ENCODE measurements around the gene FAM124A. TPM values are rescaled to one million over a fixed set of nuclear protein-coding genes. Genes with fewer than 3 reads are reported as not detected.

The FAM124A gene
- total RNA-seq, 2 experiments from 2014 or later = not detected

GRCh38 chr13:51324714-51325420 lies 102.7 kb downstream of the FAM124A start:
- H3K9me3 Mint-ChIP-seq = no peaks in the 10 kb centered on the region
- intact Hi-C loops (cut with micrococcal nuclease) = no loop called here
- no peaks in the 10 kb centered on the region for H3K27me3 Mint-ChIP-seq (ENCODE audit: low read depth)
- H3K4me3 Mint-ChIP-seq = no peak overlapping the region
- CTCF ChIA-PET = interaction anchor here (1.2 kb wide), 1 partner anchor 37 kb away, joined by 3 read pairs; no protein-coding TSS in a partner anchor
- DNase-seq = no peak
- no peak overlapping the region for H3K27ac Mint-ChIP-seq
- H3K4me1 Mint-ChIP-seq (ENCODE audit: low read depth) = no peaks in the 10 kb centered on the region
- H3K36me3 Mint-ChIP-seq (ENCODE audit: low read depth) = no peaks in the 10 kb centered on the region

DNA sequence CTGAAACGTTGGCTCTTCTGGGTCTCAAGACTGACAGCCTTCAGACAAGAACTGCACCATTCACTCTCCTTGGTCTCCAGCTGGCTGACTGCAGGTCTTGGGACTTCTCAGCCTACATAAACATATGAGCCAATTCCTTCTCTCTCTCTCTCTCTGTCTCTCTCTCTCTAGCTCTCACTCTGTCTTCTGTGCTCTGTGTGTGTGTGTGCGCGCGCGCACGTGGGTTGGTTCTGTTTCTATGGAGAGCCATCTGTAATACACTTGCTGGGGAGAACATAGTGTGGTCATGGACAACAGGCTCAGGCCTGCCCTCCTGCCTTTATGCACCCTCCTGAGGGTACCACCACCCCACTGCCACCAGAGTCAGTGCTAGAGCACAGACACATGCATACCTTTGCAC lies 103.6 kb downstream of the FAM124A start:
- intact Hi-C loops (cut with micrococcal nuclease) = no loop called here
- no peaks in the 10 kb centered on the region for H3K27me3 Mint-ChIP-seq (ENCODE audit: low read depth)
- H3K36me3 Mint-ChIP-seq (ENCODE audit: low read depth) = no peaks in the 10 kb centered on the region
- CTCF ChIA-PET = interaction anchor here (1.2 kb wide), 1 partner anchor 38 kb away, joined by 3 read pairs; no protein-coding TSS in a partner anchor
- H3K4me1 Mint-ChIP-seq (ENCODE audit: low read depth) = peaks cover 4% of the 10 kb centered on the region
- no peaks in the 10 kb centered on the region for H3K9me3 Mint-ChIP-seq
- H3K4me3 Mint-ChIP-seq = no peak overlapping the region
- DNase-seq = no peak
- H3K27ac Mint-ChIP-seq = no peak overlapping the region

DNA sequence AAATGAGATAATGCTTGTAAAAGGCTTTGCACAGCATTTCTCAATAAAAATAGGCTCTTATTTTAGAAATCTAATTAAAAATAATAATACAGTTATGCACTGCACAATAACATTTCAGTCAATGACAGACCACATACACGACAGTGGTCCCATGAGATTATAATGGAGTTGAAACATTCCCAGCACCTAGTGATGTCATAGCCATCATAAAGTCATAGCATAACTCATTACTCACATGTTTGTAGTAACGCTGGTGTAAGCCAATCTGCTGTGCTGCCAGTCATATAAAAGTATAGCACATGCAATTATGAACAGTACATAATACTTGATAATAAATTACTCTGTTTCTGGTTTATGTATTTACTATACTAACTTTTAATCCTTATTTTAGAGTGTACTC lies 104.6 kb downstream of the FAM124A start:
- CTCF ChIA-PET = interaction anchor here (0.7 to 1.7 kb wide), 2 partner anchors 40 to 1823 kb away, joined by 3 to 5 read pairs; no protein-coding TSS in a partner anchor
- H3K36me3 Mint-ChIP-seq (ENCODE audit: low read depth) = no peaks in the 10 kb centered on the region
- no peak for DNase-seq
- H3K27me3 Mint-ChIP-seq (ENCODE audit: low read depth) = no peaks in the 10 kb centered on the region
- intact Hi-C loops (cut with micrococcal nuclease) = no loop called here
- no peak overlapping the region for H3K4me3 Mint-ChIP-seq
- H3K27ac Mint-ChIP-seq = no peak overlapping the region
- H3K9me3 Mint-ChIP-seq = no peaks in the 10 kb centered on the region
- H3K4me1 Mint-ChIP-seq (ENCODE audit: low read depth) = peaks cover 13% of the 10 kb centered on the region

DNA sequence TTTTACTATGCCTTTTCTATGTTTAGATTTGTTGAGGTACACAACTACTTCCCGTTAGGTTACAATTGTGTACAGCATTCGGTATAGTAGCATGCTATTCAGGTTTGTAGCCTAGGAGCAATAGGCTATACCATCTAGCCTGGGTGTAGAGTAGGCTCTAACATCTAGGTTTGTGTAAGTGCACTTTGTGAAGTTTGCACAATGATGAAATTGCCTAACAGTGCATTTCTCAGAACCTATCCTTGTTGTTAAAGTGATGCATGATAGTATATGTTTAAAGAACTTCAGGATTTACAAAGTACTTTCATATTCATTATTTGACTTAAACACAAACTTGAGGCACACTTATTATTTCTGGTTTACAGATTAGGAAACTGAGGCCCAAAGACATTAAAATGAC lies 105.8 kb downstream of the FAM124A start:
- H3K4me1 Mint-ChIP-seq (ENCODE audit: low read depth) = peaks cover 15% of the 10 kb centered on the region
- H3K4me3 Mint-ChIP-seq = no peak overlapping the region
- no peak overlapping the region for H3K27ac Mint-ChIP-seq
- H3K9me3 Mint-ChIP-seq = no peaks in the 10 kb centered on the region
- no peaks in the 10 kb centered on the region for H3K27me3 Mint-ChIP-seq (ENCODE audit: low read depth)
- CTCF ChIA-PET = interaction anchor here (1.7 kb wide), 1 partner anchor 42 kb away, joined by 5 read pairs; no protein-coding TSS in a partner anchor
- intact Hi-C loops (cut with micrococcal nuclease) = no loop called here
- DNase-seq = no peak
- H3K36me3 Mint-ChIP-seq (ENCODE audit: low read depth) = no peaks in the 10 kb centered on the region

DNA sequence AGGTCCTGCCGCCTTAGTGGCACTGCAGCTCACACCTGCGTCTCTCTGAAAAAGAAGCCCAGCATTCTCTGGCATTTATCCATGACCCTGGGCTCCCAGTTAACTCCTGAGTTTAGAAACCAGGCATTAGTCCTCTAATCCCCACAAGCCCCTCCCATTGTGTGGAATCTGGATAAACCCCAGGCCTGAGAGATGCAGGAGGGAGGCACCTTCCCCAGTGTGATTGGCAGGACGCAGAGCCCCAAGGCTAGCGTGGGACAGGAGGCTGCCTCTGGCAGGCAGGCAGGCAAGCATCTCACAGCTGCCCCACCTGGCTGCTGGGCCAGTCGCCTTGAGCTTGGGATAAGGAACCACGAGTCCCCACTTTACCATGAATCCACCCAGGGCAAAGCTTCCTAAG lies 106.3 kb downstream of the FAM124A start:
- intact Hi-C loops (cut with micrococcal nuclease) = no loop called here
- Mint-ChIP-seq H3K4me3 (no peak overlapping the region), H3K36me3 (ENCODE audit: low read depth) (no peaks in the 10 kb centered on the region), H3K27me3 (ENCODE audit: low read depth) (no peaks in the 10 kb centered on the region), H3K4me1 (ENCODE audit: low read depth) (peaks cover 16% of the 10 kb centered on the region), H3K9me3 (no peaks in the 10 kb centered on the region), H3K27ac (no peak overlapping the region)
- DNase-seq = no peak
- CTCF ChIA-PET = interaction anchor here (0.6 kb wide), 1 partner anchor 1606 kb away, joined by 3 read pairs; no protein-coding TSS in a partner anchor

- Mint-ChIP-seq H3K4me3 (no peak overlapping the region), H3K4me1 (ENCODE audit: low read depth) (peaks cover 16% of the 10 kb centered on the region), H3K27me3 (ENCODE audit: low read depth) (no peaks in the 10 kb centered on the region), H3K27ac (no peak overlapping the region), H3K36me3 (ENCODE audit: low read depth) (no peaks in the 10 kb centered on the region), H3K9me3 (no peaks in the 10 kb centered on the region)
- intact Hi-C loops (cut with micrococcal nuclease) = no loop called here
- no peak for DNase-seq
- CTCF ChIA-PET = interaction anchor here (0.9 to 1.2 kb wide), 2 partner anchors 43 to 168 kb away, joined by 3 to 5 read pairs; no protein-coding TSS in a partner anchor
Measured at GRCh38 chr13:51329606-51330005, 107.4 kb downstream of the FAM124A start.

- H3K36me3 Mint-ChIP-seq (ENCODE audit: low read depth) = no peaks in the 10 kb centered on the region
- no peaks in the 10 kb centered on the region for H3K27me3 Mint-ChIP-seq (ENCODE audit: low read depth)
- no peak overlapping the region for H3K27ac Mint-ChIP-seq
- peak; percentile 7 for DNase-seq
- H3K4me1 Mint-ChIP-seq (ENCODE audit: low read depth) = peaks cover 16% of the 10 kb centered on the region
- intact Hi-C loops (cut with micrococcal nuclease) = no loop called here
- H3K9me3 Mint-ChIP-seq = no peaks in the 10 kb centered on the region
- CTCF ChIA-PET = interaction anchor here (0.7 kb wide), 1 partner anchor 21 kb away, joined by 3 read pairs; no protein-coding TSS in a partner anchor
- no peak overlapping the region for H3K4me3 Mint-ChIP-seq
Measured at GRCh38 chr13:51330791-51331190, 108.6 kb downstream of the FAM124A start.

- intact Hi-C loops (cut with micrococcal nuclease) = no loop called here
- H3K27ac Mint-ChIP-seq = no peak overlapping the region
Measured at GRCh38 chr13:51331354-51331861, 109.2 kb downstream of the FAM124A start.

DNA sequence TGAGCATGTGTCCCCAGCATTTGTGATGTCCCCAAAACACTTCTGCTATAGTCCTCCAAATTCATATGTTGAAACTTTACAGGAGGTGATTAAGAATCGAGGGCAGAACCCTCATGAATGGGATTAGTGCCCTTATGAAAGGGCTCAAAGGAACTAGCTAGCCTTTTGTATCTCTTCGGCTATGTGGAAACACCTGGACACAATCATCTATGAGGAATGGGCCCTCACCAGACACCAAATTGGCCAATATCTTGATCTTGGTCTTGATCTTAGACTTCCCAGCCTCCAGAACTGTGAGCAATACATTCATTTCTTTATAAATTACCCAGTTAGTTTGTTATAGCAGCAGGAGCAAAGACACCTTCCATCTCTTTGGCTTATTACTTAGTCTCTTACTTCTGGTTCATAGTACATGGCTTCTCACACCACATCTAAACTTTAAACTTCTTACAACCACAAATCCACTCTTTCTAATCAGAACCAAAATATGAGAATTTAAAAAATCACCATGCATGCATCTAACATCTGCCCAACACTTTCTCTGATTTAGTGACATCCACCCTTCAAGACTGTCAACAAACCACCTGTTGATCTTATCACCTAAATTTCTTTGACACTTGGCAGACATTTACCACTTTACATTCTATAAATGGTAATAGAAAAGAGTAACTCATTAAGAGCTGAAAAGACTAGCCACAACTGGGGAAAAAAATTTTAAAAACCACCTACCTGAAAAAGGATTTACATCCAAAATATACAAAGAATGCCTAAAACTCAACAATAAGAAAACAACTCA lies 110.6 kb downstream of the FAM124A start:
- intact Hi-C loops (cut with micrococcal nuclease) = no loop called here
- H3K9me3 Mint-ChIP-seq = no peaks in the 10 kb centered on the region
- no peaks in the 10 kb centered on the region for H3K36me3 Mint-ChIP-seq (ENCODE audit: low read depth)
- no peaks in the 10 kb centered on the region for H3K27me3 Mint-ChIP-seq (ENCODE audit: low read depth)
- H3K27ac Mint-ChIP-seq = no peak overlapping the region
- no peak overlapping the region for H3K4me3 Mint-ChIP-seq
- CTCF ChIA-PET = no interaction called here
- DNase-seq = no peak
- peaks cover 16% of the 10 kb centered on the region for H3K4me1 Mint-ChIP-seq (ENCODE audit: low read depth)

More at GRCh38 chr13:51331354-51331861, 109.2 kb downstream of the FAM124A start:
- Mint-ChIP-seq H3K4me3 (no peak overlapping the region), H3K36me3 (ENCODE audit: low read depth) (no peaks in the 10 kb centered on the region), H3K9me3 (no peaks in the 10 kb centered on the region), H3K27me3 (ENCODE audit: low read depth) (no peaks in the 10 kb centered on the region), H3K4me1 (ENCODE audit: low read depth) (peaks cover 16% of the 10 kb centered on the region)
- DNase-seq = no peak
- CTCF ChIA-PET = no interaction called here

DNA sequence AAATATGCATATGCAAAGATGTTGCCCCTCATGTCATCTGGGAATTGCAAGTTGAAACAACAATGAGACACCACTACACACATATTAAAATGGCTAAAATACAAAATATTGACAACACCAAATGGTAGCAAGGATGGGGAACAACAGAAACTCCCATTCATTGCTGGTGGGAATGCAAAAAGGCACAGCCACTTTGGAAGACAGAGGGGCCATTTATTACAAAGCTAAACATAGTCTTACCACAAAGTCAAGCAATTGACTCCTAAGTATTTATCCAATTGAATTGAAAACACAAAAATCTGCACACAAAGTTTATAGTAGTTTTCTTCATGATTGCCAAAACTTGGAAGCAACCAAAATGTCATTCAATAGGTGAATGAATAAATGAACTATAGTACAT lies 111.2 kb downstream of the FAM124A start:
- Mint-ChIP-seq H3K4me3 (no peak overlapping the region), H3K36me3 (ENCODE audit: low read depth) (no peaks in the 10 kb centered on the region), H3K4me1 (ENCODE audit: low read depth) (peaks cover 16% of the 10 kb centered on the region), H3K27me3 (ENCODE audit: low read depth) (no peaks in the 10 kb centered on the region), H3K9me3 (no peaks in the 10 kb centered on the region), H3K27ac (no peak overlapping the region)
- CTCF ChIA-PET = no interaction called here
- DNase-seq = no peak
- intact Hi-C loops (cut with micrococcal nuclease) = no loop called here

DNA sequence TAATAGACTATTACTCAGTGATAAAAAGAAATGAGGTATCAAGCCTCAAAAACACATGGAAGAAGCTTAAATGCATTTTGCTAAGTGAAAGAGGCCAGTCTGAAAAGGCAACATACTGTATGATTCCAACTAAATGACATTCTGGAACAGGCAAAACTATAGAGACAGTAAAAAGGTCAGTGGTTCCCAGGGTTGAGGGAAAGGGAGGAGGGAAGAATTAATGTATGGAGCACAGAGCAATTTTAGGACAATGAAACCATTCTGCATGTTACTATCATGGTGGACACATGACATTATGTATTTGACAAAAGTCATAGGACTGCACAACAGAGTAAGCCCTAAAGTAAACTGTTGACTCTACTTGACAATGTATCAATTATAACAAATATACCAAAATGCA lies 111.6 kb downstream of the FAM124A start:
- DNase-seq = no peak
- no peak overlapping the region for H3K27ac Mint-ChIP-seq
- no peaks in the 10 kb centered on the region for H3K9me3 Mint-ChIP-seq
- H3K27me3 Mint-ChIP-seq (ENCODE audit: low read depth) = no peaks in the 10 kb centered on the region
- peaks cover 16% of the 10 kb centered on the region for H3K4me1 Mint-ChIP-seq (ENCODE audit: low read depth)
- intact Hi-C loops (cut with micrococcal nuclease) = no loop called here
- H3K36me3 Mint-ChIP-seq (ENCODE audit: low read depth) = no peaks in the 10 kb centered on the region
- CTCF ChIA-PET = no interaction called here
- no peak overlapping the region for H3K4me3 Mint-ChIP-seq
